Fibroblast of peridontal ligament (primary cell): Measurements from ENCODE around the gene POMGNT1.

Experiments used
- DNase-seq: peaks from one replicate; pipeline ENCODE4 v3.0.0-alpha.2; 2010; ENCODE audit errors: extremely low read depth

POMGNT1 gene

DNA sequence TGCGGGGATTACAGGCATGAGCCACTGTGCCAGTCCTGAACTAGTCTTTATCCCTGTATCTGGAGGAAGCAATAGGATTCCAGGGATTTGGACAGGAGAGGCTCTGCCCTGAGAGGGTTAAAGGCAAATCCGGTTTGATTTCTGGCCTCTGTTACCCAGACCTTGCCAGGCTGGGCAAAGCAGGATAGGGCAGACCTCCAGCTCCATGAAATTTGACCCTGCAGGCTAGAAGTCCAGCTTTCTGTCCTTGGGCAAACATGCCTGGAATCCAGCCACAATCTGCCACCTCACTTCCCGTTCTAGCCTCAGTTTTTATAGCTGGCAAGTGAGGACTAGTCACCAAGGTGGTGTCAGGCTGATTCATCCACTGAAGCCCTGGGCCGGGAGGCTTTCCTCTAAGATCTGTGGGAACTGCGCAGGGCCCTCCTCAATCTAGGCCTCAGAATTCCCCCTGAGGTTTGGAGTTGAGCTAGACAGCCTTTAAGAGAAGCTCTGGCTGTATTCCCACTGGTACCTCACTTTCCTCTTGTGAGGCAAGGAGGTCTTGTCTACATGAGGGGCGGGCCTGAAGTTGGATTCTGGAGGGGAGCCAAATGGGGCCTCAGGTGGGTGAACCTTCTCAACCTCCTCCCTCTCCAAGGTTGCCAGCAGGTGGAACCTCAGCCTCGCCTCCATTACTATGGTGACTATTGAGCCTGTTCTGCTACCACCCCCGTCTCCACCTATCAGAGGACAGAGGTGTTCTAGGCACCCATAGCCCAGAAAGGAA lies 15.0 kb downstream of the POMGNT1 start:
- peak; percentile 92 for DNase-seq

DNA sequence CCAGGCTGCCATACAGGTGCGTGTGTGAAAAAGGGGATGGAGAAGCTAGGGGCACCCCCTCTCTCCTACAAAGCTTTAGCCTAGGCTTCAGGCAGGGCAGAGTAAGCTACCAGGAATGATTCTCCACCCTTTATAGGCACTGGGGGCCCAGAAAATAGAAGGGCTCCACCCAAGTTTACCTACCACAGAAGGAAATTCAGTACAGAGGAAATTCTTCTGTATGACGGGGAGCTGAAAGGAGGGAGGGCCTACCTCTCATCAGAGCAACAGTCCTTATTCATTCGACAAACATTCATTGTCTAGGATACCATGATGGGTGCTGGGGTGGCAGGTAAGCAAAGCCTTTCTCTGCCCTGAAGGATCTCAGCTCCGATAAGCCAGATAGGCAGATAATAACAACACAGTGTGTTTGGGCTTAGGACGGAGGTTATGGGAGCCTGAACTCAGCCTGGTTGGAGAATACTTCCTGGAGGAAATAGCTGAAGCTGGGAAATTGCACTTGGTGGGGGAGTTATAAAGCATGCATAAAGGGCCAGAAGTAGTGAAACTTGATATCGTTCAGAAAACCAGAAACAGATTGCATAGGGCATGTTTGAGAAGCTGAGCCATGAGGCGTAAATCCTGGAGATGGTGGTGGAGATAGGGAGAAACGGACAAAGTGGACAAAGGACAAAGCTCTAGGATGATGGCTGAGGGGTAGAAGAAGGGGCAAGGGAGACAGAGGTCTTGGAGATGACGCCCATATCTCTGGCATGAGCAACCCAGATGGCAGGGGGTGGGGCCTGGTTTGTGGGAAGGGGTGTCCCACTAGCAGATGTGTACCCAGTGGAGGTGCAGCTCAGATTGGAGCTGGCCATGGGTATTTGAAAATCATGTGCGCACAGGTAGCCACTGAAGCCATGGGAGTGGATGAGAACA lies 16.6 kb downstream of the POMGNT1 start:
- peak; percentile 86 for DNase-seq

DNA sequence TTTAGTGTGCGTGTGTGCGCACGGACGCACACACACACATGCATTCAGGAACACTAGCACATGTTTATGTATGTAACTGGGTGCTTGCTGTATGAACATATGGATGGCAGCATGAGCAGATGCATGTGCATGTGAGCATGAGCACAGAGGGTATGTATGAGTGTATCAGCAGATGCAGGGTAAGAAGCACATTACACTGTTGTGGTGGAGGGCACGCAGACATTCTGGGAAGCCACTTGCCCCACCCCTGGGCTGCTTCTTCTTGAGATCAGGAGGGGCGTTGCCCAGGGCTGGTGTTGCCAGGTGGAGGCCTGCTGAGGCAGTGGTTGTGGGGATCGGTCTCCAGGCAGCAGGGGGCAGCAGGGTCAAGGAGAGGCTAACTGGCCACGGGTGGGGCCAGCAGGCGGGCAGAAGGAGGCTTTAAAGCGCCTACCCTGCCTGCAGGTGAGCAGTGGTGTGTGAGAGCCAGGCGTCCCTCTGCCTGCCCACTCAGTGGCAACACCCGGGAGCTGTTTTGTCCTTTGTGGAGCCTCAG lies 18.1 kb downstream of the POMGNT1 start:
- DNase-seq = no peak

DNA sequence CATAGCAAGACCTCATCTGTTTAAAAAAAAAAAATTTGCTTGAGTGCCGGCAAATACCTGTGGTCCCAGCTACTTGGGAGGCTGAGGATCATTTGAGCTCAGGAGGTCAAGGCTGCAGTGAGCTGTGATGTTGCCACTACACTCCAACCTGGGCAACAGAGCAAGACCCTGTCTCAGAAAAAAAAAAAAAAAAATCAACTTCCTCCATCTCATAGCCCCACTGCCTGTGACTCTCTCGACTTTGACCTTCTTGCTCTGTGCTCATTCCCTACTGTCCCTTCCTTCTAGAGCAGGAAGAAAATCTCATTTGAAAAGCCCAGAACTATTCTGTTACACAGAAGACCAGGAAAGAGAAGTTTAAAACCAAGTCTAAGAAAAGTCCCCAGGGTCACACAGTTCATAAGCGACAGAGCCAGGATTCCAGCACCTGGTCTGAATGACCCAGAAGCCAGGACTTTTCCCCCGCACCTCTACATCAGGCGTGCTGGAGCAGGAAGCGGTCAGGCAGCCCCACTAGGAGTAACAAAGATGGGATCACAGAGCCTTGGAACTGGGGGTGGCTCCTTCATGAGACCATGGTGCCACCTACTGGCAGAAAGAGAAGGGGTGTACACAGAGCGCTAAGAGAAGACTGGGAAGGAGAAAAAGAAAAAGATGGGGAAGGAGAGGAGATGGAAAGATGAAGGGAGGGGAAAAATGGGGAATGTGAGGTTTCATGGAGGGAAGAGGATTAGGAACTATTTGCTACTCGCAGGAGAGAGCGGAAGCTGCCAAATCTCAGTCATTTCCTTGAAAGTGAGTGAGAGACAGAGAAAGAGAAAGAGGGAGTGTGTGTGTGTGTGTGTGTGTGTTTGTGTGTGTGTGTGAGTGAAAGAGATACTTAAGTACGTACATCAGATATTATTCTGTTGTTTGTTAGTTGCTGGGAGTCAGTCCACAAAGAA lies 18.8 kb downstream of the POMGNT1 start:
- peak; percentile 90 for DNase-seq

DNA sequence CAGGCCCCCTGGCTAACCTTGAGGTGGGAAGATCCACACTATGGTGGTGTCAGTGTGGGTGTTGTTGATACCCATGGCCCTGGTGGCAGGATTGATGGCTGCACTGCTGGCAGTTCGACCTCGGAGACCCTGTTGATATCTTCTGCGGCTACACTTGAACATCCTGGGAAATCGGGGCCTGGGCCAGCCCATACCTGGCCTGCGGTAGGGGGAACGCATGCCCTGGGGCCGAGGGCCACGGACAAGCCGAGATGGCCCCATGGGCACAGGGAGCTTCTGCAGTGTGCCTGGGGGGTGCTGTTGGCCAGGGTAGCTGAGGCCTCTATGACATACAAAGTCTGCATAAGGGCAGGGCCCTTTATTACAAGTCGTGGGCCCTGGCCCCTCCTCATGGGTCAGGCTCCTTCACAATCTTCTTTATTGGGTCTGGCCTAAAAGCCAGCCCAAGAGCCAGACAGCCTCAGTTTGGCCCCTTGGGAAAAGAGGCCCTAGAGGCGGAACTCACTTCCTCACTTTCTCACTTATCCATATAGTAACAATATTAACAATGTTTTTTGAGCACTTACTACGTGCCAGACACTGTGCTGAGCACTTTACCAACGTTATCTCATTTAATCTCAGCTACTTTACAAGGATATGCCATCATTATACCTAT lies 21.9 kb downstream of the POMGNT1 start, which contains the start of gene P3R3URF:
Gene P3R3URF (minus strand): TSS at position 278 of the 655 bp plus-strand sequence. CDS start 17 bp downstream, at position 261.
- DNase-seq = no peak

DNA sequence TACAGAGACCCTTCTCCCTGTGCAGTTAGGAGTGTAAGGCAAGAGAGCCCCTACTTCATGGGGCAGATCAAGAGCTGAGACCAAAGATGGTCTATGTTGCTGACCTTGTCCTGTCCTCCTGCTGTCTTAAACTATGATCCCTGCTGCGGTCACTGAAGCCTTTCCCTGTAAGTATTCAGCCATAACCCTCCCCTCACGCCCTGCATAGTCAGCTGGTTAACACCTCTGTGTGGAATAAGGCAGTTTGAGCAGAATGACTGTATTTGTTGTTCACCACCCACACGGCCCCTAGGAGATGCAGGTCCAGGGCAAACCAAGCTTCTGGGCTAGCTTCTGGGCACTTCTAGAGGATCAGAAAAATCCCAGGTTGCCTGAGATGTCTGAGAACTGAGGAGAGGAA lies 23.0 kb downstream of the POMGNT1 start:
- no peak for DNase-seq

DNA sequence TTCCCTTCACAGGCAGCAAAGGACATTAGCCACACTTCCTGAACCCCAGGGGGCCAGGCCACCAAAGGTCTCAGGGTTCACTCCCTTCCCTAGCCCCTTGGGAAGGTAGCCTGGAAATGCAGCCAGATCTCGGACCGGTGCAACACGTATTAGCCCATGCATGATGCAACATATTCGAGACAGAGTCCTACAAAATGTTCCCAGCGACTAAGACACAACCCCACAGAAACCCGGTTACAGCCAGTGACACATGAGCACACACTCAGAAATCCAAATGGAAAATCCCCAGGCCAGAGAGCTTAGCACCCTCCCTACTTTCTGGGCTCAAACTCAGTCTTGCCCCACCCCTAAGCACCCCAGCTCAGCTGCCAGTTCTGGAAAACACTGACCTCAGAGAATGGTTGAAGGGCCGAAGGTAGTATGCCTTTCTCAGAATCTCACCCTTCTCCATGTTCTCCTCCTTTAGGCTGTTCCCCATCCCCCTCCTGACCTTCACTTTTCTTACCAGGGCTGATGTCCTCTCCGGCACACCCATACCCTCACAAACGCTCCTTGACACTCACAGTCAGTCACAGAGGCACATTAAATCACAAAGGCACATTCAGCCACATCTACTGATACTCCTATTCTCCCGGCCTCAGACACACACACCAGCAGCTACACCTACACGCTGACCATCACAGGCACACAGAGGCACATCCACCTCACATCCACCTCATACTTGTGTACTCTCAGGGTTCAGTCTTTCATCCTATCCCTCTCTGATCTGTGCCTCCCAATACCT lies 23.6 kb downstream of the POMGNT1 start, which contains the start of gene TSPAN1:
Gene TSPAN1 (plus strand): TSS at position 640 of the 784 bp plus-strand sequence. CDS start 6,021 bp downstream, outside the sequence.
- peak; percentile 59 for DNase-seq

DNA sequence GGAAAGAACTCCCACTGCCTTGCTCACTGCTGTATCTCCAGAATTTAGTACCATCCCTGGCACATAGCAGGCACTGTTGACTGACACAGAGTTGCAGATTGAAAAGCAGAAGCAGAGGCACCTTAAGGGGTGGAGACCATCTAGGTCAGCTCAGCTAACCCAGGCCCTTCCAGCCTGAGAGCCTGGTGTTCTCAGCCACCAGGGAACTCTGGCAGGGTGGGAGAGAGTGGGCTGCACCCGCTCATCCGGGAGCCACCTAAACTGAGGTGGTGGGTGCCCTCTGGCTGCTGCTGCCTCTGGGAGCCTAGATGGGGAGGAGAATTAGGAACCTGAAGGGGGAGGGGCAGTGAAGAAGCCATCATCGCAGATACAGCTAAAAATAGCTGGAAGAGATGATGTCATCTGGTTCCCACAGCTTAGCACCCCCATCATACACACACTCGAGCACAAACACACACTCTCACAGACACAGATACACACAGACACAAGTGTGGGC lies 24.8 kb downstream of the POMGNT1 start:
- DNase-seq = no peak

DNA sequence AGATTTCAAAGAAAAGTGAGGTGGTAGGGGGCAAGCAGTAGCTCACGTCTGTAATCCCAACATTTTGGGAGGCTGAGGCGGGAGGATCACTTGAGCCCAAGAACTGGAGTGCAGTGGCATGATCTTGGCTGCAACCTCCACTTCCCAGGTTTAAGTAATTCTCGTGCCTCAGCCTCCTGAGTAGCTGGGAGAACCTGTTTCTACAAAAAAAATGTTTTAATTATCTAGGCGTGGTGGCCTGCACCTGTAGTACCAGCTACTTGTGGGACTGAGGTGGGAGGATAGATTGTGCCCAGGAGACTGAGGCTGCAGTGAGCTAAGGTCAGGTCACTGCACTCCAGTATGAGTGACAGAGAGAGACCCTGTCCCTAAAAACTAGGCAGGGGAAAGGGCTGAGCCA lies 25.9 kb downstream of the POMGNT1 start:
- no peak for DNase-seq

DNA sequence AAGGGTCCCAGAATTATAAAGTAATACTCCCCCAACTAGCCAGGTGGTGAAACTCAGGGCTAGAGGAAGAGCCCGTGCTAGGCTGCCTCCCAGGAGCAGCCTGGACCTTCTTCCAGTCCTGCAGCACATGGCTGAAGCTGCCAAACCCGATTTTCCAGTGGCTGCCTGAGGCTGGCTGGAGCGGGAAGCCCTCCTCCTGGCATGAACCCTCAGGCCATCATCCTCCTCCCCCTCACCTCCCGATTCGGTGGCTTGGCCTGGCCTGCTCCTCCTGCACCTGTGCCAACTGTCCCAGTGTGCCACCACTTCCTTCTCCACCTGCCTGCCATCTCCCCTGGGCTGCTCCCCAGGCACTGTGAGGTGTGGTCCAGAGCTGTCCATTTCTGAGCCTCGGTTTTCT lies 26.4 kb downstream of the POMGNT1 start:
- DNase-seq = no peak

DNA sequence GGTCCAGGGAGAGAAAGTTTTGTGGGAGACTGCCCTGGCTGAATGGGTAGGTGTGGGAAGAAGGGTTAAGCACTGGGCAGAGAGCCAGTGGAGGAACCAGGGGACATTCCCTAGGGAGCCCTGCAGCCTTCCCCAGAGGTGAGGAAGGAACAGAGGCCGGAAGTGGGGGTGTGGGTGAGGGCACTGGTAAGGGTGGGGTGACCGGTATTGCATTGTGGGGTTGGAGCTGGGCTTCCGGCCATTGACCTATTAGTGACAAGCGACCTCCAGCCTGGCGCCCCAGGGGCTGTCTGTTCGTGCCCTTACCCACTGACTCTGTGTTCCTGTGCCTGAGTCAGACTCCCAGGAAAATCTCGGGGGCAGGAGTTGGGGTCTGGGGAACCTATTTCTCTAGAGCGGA lies 26.9 kb downstream of the POMGNT1 start:
- no peak for DNase-seq

DNA sequence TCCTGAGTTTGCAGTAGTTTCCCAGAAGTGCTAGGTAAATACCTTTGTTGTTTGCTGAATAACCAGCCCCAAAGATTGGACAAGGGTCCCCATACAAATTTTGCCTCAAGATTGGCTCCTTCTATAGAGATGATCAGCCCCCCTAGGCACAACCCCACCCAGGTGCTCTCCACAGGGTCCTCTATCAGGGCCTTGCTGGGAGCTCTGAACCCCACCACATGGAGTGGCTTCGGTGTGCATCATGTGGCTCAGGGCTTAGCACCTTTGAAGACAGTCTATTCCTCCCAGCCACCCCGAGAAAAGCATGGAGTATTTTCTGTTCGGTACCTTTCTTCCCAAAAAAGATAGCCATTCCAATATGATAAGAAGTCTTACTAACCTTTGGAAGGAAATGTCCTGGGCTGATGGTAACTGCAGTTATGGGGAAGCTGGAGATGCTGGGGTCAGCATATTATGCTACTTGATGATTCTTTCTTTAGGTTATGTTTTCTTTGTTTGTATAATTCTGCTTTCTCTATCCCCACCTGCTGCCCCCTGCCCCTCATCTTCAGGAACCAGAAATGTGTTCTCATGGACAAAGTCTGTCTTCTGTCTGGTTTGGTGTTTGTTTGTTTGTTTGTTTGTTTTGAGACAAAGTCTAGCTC lies 28.3 kb downstream of the POMGNT1 start:
- DNase-seq = no peak

DNA sequence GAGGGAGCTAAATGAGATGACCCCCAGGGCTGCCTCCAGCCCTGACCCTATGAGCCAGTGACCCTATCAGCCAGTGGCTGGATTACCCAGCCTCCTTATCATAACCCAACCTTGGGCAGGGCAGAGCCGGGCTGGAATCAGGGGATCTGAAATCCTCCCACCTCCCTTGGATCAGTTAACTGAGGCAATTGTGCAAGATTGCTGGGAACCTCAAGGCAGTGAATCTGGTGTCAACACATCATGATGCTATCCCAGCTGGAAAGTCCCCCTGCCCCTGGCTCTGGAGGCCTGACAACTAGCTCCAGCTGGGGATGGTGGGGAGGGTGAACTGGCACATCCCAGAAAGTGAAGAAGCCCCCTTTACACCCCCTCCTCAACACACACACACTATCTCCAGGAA lies 29.8 kb downstream of the POMGNT1 start:
- no peak for DNase-seq

DNA sequence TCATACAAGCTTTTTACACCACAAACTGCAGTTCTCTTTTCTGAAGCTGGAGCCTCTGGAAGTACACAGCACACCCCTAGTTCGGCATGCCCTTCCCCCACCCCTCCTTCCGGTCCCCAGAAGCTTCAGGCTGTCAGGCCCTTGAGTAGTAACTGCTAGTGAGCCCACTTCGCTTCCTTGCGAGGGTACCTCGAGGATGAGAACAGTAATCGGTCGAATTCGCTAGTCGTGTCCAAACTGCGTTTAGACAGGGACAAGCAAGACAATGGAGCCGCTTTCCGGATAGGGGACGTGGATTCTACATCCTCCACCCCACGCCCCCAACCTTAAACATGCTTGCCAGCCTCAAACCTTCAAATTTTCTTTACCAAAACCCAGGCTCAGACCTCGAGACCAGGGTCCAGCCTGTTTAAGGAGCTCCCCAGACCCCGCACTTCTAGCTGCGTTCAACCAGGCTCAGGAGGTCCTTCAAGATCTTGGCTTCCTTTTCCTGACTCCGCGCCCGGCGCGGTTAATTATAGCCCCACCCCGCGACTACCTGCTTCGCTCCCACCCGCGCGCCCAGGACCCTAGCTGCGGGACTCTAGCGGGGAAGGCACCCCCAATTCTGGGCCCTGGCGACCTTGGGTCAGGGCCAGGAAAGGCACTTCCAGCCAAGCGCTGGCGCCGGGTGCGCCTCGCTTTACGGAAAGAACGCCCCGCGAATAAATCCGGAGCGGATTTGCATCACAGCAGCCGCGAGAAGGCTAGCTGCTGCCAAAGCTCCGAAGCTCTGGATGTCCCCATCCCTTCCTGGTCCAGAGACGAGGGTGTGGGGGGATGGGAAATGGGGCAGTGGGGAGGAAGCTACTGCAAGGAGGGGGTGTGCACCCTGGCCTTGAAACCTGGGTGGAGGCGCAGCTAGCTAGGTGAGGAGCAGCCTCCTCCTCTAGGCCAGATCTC lies 31.4 kb downstream of the POMGNT1 start:
- DNase-seq = no peak

DNA sequence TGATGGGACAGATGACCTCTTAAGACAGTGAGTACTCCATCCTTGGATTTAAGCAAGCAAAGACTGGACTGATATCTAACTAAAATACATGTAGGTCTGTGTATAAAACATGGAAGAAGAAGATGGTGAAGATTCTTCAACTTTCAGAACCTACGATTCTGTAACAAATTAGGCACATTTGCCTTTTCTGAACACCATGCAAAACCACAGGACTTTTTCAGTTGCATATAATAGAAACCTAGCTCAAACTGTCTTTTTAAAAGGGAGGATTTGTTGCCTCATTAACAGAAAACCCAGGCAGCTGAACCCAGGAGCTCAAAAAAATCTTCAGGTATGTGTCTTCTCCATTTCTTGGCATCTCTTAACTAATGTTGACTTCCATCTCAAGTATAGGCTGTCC lies 38.0 kb downstream of the POMGNT1 start:
- no peak for DNase-seq

DNA sequence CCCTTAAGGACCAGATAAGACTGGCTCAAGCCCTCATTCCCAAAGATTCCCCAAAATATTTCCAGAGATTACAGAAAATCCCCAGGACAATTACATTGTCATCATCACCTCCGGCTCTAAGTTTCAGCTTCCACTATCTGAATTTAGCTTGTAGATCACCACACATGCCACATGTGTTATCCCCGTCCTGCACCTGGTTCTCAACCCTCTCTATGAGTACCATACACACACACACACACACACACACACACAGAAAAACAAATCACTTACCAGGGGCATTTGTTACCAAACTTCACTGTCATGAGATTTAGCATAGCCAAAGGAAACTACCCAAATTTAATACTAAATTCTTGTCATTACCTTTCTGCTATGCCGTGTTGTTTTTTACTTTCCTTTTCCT lies 38.7 kb downstream of the POMGNT1 start:
- DNase-seq = no peak

DNA sequence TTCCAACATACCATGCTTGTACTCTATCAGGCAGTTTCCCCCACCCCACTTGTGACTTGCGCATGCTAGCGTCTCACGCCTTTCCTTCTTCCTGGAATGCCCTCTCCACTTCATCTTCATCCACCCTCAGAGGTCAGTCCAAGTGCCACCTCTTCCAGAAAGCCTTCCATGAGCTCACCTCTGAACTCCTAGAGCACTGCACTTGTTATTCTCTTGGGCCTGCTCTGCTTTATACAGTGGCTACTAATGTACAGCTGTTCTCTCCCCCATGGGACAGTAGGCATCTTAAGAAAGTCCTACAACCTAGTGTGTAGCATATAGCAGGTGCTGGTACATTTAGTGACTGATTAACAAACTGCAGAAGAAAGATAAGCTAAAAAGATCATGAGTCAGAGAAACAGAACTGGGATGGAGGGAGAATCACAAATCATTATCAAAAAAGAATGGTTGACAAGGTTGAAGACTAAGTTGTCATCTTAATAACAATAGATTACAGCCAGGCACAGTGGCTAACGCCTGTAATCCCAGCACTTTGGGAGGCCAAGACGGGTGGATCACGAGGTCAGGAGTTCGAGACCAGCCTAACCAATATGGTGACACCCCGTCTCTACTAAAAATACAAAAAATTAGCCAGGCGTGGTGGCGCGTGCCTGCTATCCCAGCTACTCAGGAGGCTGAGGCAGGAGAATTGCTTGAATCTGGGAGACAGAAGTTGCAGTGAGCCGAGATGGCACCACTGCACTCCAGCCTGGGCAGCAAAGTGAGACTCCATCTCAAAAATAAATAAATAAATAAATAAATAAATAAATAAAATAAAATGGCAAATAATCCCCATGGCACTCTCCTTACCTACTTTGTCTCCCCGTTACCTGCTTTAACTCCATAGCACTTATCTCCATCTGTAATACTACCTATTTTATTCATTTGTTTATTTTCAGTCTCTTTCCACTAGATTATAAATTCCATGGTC lies 39.6 kb downstream of the POMGNT1 start:
- DNase-seq = no peak
